H1 (cell line): ENCODE measurements around the gene SIGLEC14. TPM values are rescaled to one million over a fixed set of nuclear protein-coding genes. Genes with fewer than 3 reads are reported as not detected.

Experiments used
- CTCF ChIA-PET: fragments of 300-600 bp; sonication (Branson Sonifier 250); formaldehyde crosslinking; loops from one replicate; lab custom pipeline; 2021; ENCODE audit not compliant: partially characterized antibody; lab: Charles Lee
- POLR2A ChIA-PET: fragments of 300-600 bp; sonication (Branson Sonifier 250); formaldehyde crosslinking; loops from one replicate; lab custom pipeline; 2021; ENCODE audit warnings: inconsistent platforms; ENCODE audit not compliant: partially characterized antibody; lab: Charles Lee
- DNase-seq, 2 experiments: peaks; one replicate each; pipeline versions ENCODE4 v3.0.0 to v3.0.0-alpha.2; 2010 to 2022; ENCODE audit warnings: low spot score in 2 of 2, low read depth in 1 of 2, mixed read lengths in 1 of 2
- FAIRE-seq: peaks from 2 replicates; lab custom pipeline; 2011; peaks lifted over from hg19 to GRCh38; lab: Jason Lieb, UNC
- H2AFZ ChIP-seq: 2 replicates; pipeline ENCODE4 v1.8.1; 2012; ENCODE audit warnings: low read length, inconsistent platforms
- H2AK5ac ChIP-seq: 2 replicates; pipeline ENCODE4 v1.6.1; 2013; ENCODE audit warnings: low read depth, low read length
- H2BK120ac ChIP-seq: replicated peaks from 2 replicates; pipeline ENCODE3; 2013; ENCODE audit warnings: low read depth, low read length, inconsistent platforms
- H2BK12ac ChIP-seq: 2 replicates; pipeline ENCODE4 v1.6.1; 2013; ENCODE audit warnings: low read depth, low read length
- H2BK15ac ChIP-seq: 2 replicates; pipeline ENCODE4 v1.6.1; 2013; ENCODE audit warnings: low read length
- H2BK20ac ChIP-seq: 2 replicates; pipeline ENCODE4 v1.6.1; 2013; ENCODE audit warnings: low read length
- H2BK5ac ChIP-seq: 2 replicates; pipeline ENCODE4 v1.6.1; 2013; ENCODE audit warnings: low read depth, low read length
- H3K14ac ChIP-seq: 2 replicates; pipeline ENCODE4 v1.6.1; 2013; ENCODE audit warnings: inconsistent platforms; ENCODE audit not compliant: insufficient read length
- H3K18ac ChIP-seq: 2 replicates; pipeline ENCODE4 v1.6.1; 2013; ENCODE audit warnings: low read length; ENCODE audit errors: extremely low read depth
- H3K23ac ChIP-seq: 2 replicates; pipeline ENCODE4 v1.6.1; 2013; ENCODE audit warnings: inconsistent platforms; ENCODE audit not compliant: insufficient read length
- H3K23me2 ChIP-seq: 2 replicates; pipeline ENCODE4 v1.6.1; 2013; ENCODE audit warnings: low read depth, low read length
- H3K27ac ChIP-seq: 2 replicates; pipeline ENCODE4 v1.6.1; 2011; ENCODE audit warnings: low read depth, low read length, inconsistent platforms
- H3K27me3 ChIP-seq, 4 experiments: replicated peaks in 1 of 4; 1 replicate in 1 of 4; 2 replicates in 3 of 4; pipeline versions ENCODE4 v1.6.1 to v1.8.1; 2011 to 2013; ENCODE audit warnings: low read length in 3 of 4, mild to moderate bottlenecking in 3 of 4, inconsistent platforms in 2 of 4, mixed read lengths in 2 of 4, moderate library complexity in 1 of 4; ENCODE audit not compliant: control insufficient read depth in 3 of 4, insufficient read depth in 3 of 4; ENCODE audit errors: extremely low read depth in 1 of 4
- H3K36me3 ChIP-seq, 4 experiments: 2 replicates each; pipeline versions ENCODE4 v1.6.1 to v1.8.1; 2011 to 2013; ENCODE audit warnings: mild to moderate bottlenecking in 4 of 4, low read length in 3 of 4, moderate library complexity in 2 of 4, control low read depth in 1 of 4, inconsistent platforms in 1 of 4; ENCODE audit not compliant: insufficient read depth in 4 of 4, control insufficient read depth in 2 of 4
- H3K4ac ChIP-seq: replicated peaks from 2 replicates; pipeline ENCODE3; 2013; ENCODE audit warnings: low read length, low read depth, mixed read lengths, inconsistent platforms; ENCODE audit not compliant: insufficient read length
- H3K4me1 ChIP-seq, 4 experiments: replicated peaks in 1 of 4; 1 replicate in 1 of 4; 2 replicates in 3 of 4; pipeline versions ENCODE4 v1.6.1 to v1.8.1; 2011 to 2013; ENCODE audit warnings: low read length in 3 of 4, inconsistent platforms in 2 of 4, mixed read lengths in 1 of 4; ENCODE audit not compliant: insufficient read depth in 4 of 4, control insufficient read depth in 3 of 4
- H3K4me2 ChIP-seq, 2 experiments: 2 replicates each; pipeline versions ENCODE4 v1.6.1 to v1.8.1; 2011 to 2013; ENCODE audit warnings: low read depth in 2 of 2, low read length in 2 of 2, control low read depth in 1 of 2, inconsistent platforms in 1 of 2, mild to moderate bottlenecking in 1 of 2; ENCODE audit not compliant: insufficient read depth in 1 of 2
- H3K4me3 ChIP-seq, 4 experiments: fragments of 200-600, 300-600 bp in 1 of 4; sonication (generic), shearing (Covaris generic), sonication (Bioruptor Twin) in 1 of 4; 2 replicates each; pipeline versions ENCODE4 v1.5.1 to v1.8.1; 2011 to 2016; ENCODE audit warnings: low read length in 4 of 4, low read depth in 3 of 4, control low read depth in 2 of 4, inconsistent platforms in 2 of 4, mild to moderate bottlenecking in 2 of 4, mixed read lengths in 1 of 4, moderate library complexity in 1 of 4; ENCODE audit not compliant: insufficient read depth in 2 of 4; ENCODE audit errors: extremely low read depth in 1 of 4
- H3K56ac ChIP-seq: replicated peaks from 2 replicates; pipeline ENCODE3; 2013; ENCODE audit warnings: low read depth, mild to moderate bottlenecking, mixed read lengths, low read length, inconsistent platforms; ENCODE audit not compliant: insufficient read length
- H3K79me1 ChIP-seq: 2 replicates; pipeline ENCODE4 v1.6.1; 2013; ENCODE audit warnings: low read depth, low read length, control low read depth
- H3K79me2 ChIP-seq, 2 experiments: 2 replicates each; pipeline versions ENCODE4 v1.6.1 to v1.8.1; 2012 to 2013; ENCODE audit warnings: low read length in 2 of 2, mild to moderate bottlenecking in 2 of 2, inconsistent platforms in 1 of 2; ENCODE audit not compliant: insufficient read depth in 2 of 2, control insufficient read depth in 1 of 2
- H3K9ac ChIP-seq, 4 experiments: replicated peaks in 1 of 4; 1 replicate in 1 of 4; 2 replicates in 3 of 4; pipeline versions ENCODE4 v1.6.1 to v1.8.1; 2011 to 2013; ENCODE audit warnings: low read depth in 3 of 4, low read length in 3 of 4, control low read depth in 2 of 4, mild to moderate bottlenecking in 2 of 4, moderate library complexity in 2 of 4, inconsistent platforms in 1 of 4; ENCODE audit errors: extremely low read depth in 1 of 4
- H3K9me3 ChIP-seq, 2 experiments: 2 replicates each; pipeline versions ENCODE4 v1.6.1 to v1.8.1; 2012 to 2013; ENCODE audit warnings: mild to moderate bottlenecking in 2 of 2, moderate library complexity in 2 of 2, control low read depth in 1 of 2, inconsistent platforms in 1 of 2, low read depth in 1 of 2, low read length in 1 of 2, mixed read lengths in 1 of 2; ENCODE audit not compliant: insufficient read depth in 2 of 2
- H4K20me1 ChIP-seq, 2 experiments: replicated peaks in 1 of 2; 2 replicates each; pipeline versions ENCODE3 to v1.8.1; 2011 to 2013; ENCODE audit warnings: inconsistent platforms in 2 of 2, low read length in 2 of 2, mild to moderate bottlenecking in 1 of 2; ENCODE audit not compliant: insufficient read depth in 2 of 2, control insufficient read depth in 1 of 2
- H4K5ac ChIP-seq: 2 replicates; pipeline ENCODE4 v1.6.1; 2013; ENCODE audit warnings: low read length, low read depth, mixed read lengths, inconsistent platforms; ENCODE audit not compliant: insufficient read length
- H4K8ac ChIP-seq: 2 replicates; pipeline ENCODE4 v1.8.0; 2013; ENCODE audit warnings: mild to moderate bottlenecking, moderate library complexity, low read length, inconsistent platforms; ENCODE audit not compliant: insufficient read depth; ENCODE audit errors: extremely low read depth
- H4K91ac ChIP-seq: replicated peaks from 2 replicates; pipeline ENCODE3; 2013; ENCODE audit warnings: low read length, mixed read lengths, inconsistent platforms; ENCODE audit not compliant: insufficient read length
- CREB1 ChIP-seq: IDR thresholded peaks from 2 replicates; pipeline ENCODE4 v1.6.1; 2012; ENCODE audit warnings: inconsistent platforms
- polyA plus RNA-seq, 7 experiments: library from polyadenylated mRNA; depleted of rRNA in 3 of 7; stranded (reverse) in 5 of 7; unstranded in 2 of 7; fragments of >200 nt in 5 of 7; fragments of 200-250 nt in 2 of 7; gene quantifications; 1 replicate in 5 of 7; 2 replicates in 1 of 7; 4 replicates in 1 of 7; pipeline versions ENCODE4 v1.2.1 to v1.2.3, GENCODE V29; 2011 to 2013; ENCODE audit warnings: missing spikeins in 2 of 7, mixed read lengths in 2 of 7
- total RNA-seq: library from RNA; stranded (reverse); fragmentation: NEBNext Ultra II Directional; extraction: Animal tissue kit (Norgen Biotek cat#: 25700); gene quantifications from 2 replicates; pipeline ENCODE4 v1.2.1, GENCODE V29; 2021
- TF ChIP-seq, protein P1 (sequence below): fragments of 300-600 bp; sonication (generic); IDR thresholded peaks from 2 replicates; pipeline ENCODE4 v1.7.1; 2012; ENCODE audit warnings: low read length, moderate library complexity, mild to moderate bottlenecking, inconsistent platforms; ENCODE audit not compliant: insufficient replicate concordance

SIGLEC14 gene
- total and polyA plus RNA-seq, 2 of the 8 experiments (the other 6 are each of a cell fraction or from before 2014, with no cell fraction given): not detected

DNA sequence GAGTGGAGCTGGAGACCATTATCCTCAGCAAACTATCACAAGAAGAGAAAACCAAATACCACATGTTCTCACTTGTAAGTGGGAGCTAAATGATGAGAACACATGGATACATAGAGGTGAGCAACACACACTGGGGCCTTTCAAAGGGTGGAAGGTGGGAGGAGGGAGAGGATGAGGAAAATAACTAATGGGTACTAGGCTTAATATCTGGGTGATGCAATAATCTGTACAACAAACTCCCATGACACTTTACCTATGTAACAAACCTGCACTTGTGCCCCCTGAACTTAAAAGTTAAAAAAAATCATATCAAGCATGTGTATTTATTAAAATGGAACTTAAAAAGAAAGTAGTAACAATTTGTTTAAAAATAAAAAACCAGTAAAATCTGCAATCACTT is 5.0 kb downstream of the SIGLEC14 start:
- Histone ChIP-seq H2BK20ac (no peak overlapping the region), H2AFZ (no peak overlapping the region), H3K79me2 (no peaks in the 10 kb centered on the region), H4K91ac (no peak overlapping the region), H3K4me1 (no peaks in the 10 kb centered on the region), H3K4me3 (no peak overlapping the region), H2BK15ac (no peak overlapping the region), H3K79me1 (no peaks in the 10 kb centered on the region), H3K4me2 (no peak overlapping the region), H2BK5ac (no peak overlapping the region), H2BK120ac (no peak overlapping the region), H3K27me3 (no peaks in the 10 kb centered on the region), H3K9me3 (peaks cover 48 to 62% of the 10 kb centered on the region in 2 experiments), H3K9ac (no peak overlapping the region), H3K23ac (no peak overlapping the region), H2AK5ac (no peak overlapping the region), H3K36me3 (no peaks in the 10 kb centered on the region), H3K27ac (no peak overlapping the region), H3K56ac (no peak overlapping the region), H4K5ac (no peak overlapping the region), H3K14ac (no peak overlapping the region), H3K4ac (no peak overlapping the region), H4K8ac (no peak overlapping the region), H4K20me1 (no peaks in the 10 kb centered on the region), H2BK12ac (no peak overlapping the region), H3K18ac (no peak overlapping the region), H3K23me2 (no peaks in the 10 kb centered on the region)
- ChIA-PET CTCF (interaction anchor here (2.0 kb wide), 1 partner anchor 169 kb away, joined by 6 read pairs; no protein-coding TSS in a partner anchor), POLR2A (no interaction called here)
- no peak for FAIRE-seq
- DNase-seq: no peak
- TF ChIP-seq, protein P1, sequence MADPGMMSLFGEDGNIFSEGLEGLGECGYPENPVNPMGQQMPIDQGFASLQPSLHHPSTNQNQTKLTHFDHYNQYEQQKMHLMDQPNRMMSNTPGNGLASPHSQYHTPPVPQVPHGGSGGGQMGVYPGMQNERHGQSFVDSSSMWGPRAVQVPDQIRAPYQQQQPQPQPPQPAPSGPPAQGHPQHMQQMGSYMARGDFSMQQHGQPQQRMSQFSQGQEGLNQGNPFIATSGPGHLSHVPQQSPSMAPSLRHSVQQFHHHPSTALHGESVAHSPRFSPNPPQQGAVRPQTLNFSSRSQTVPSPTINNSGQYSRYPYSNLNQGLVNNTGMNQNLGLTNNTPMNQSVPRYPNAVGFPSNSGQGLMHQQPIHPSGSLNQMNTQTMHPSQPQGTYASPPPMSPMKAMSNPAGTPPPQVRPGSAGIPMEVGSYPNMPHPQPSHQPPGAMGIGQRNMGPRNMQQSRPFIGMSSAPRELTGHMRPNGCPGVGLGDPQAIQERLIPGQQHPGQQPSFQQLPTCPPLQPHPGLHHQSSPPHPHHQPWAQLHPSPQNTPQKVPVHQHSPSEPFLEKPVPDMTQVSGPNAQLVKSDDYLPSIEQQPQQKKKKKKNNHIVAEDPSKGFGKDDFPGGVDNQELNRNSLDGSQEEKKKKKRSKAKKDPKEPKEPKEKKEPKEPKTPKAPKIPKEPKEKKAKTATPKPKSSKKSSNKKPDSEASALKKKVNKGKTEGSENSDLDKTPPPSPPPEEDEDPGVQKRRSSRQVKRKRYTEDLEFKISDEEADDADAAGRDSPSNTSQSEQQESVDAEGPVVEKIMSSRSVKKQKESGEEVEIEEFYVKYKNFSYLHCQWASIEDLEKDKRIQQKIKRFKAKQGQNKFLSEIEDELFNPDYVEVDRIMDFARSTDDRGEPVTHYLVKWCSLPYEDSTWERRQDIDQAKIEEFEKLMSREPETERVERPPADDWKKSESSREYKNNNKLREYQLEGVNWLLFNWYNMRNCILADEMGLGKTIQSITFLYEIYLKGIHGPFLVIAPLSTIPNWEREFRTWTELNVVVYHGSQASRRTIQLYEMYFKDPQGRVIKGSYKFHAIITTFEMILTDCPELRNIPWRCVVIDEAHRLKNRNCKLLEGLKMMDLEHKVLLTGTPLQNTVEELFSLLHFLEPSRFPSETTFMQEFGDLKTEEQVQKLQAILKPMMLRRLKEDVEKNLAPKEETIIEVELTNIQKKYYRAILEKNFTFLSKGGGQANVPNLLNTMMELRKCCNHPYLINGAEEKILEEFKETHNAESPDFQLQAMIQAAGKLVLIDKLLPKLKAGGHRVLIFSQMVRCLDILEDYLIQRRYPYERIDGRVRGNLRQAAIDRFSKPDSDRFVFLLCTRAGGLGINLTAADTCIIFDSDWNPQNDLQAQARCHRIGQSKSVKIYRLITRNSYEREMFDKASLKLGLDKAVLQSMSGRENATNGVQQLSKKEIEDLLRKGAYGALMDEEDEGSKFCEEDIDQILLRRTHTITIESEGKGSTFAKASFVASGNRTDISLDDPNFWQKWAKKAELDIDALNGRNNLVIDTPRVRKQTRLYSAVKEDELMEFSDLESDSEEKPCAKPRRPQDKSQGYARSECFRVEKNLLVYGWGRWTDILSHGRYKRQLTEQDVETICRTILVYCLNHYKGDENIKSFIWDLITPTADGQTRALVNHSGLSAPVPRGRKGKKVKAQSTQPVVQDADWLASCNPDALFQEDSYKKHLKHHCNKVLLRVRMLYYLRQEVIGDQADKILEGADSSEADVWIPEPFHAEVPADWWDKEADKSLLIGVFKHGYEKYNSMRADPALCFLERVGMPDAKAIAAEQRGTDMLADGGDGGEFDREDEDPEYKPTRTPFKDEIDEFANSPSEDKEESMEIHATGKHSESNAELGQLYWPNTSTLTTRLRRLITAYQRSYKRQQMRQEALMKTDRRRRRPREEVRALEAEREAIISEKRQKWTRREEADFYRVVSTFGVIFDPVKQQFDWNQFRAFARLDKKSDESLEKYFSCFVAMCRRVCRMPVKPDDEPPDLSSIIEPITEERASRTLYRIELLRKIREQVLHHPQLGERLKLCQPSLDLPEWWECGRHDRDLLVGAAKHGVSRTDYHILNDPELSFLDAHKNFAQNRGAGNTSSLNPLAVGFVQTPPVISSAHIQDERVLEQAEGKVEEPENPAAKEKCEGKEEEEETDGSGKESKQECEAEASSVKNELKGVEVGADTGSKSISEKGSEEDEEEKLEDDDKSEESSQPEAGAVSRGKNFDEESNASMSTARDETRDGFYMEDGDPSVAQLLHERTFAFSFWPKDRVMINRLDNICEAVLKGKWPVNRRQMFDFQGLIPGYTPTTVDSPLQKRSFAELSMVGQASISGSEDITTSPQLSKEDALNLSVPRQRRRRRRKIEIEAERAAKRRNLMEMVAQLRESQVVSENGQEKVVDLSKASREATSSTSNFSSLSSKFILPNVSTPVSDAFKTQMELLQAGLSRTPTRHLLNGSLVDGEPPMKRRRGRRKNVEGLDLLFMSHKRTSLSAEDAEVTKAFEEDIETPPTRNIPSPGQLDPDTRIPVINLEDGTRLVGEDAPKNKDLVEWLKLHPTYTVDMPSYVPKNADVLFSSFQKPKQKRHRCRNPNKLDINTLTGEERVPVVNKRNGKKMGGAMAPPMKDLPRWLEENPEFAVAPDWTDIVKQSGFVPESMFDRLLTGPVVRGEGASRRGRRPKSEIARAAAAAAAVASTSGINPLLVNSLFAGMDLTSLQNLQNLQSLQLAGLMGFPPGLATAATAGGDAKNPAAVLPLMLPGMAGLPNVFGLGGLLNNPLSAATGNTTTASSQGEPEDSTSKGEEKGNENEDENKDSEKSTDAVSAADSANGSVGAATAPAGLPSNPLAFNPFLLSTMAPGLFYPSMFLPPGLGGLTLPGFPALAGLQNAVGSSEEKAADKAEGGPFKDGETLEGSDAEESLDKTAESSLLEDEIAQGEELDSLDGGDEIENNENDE: no peak
- no peak for TF ChIP-seq CREB1
